ENCODE results near the gene LRRC49. TPM values are rescaled to one million over a fixed set of nuclear protein-coding genes. Genes with fewer than 3 reads are reported as not detected.

The LRRC49 gene
- total and polyA plus RNA-seq, 12 donors: 9.7 to 149 (median 67.3) TPM

DNA sequence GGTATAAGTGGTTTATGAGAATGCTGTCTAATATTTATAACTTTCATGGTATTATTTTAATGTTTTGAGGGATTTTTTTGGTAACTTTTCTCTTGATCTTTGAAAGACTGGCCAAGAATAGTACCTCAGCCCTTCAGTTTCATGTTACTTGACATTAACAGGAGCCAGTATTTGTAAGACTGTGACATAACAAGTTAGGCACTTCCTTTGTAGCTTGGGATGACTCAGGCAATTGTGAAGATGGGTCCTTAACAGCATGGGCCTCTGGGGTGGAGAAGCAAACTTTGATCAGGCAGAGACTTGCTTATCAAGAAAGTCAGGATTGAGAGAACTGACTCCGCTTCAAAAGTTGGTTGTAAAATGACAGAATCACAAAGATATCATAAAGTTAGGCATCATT lies 9.5 kb downstream of the LRRC49 start:
- no peak for ATAC-seq
- DNase-seq: no peak
- no peaks in the 10 kb centered on the region for H3K27me3 ChIP-seq
- no peaks in the 10 kb centered on the region for H3K4me1 ChIP-seq
- no peak overlapping the region for H3K27ac ChIP-seq
- no peak overlapping the region for H3K4me3 ChIP-seq
- WGBS, 2 donors: 93 to 96% methylated on average over 1 of the region's 1 CpG
- H3K9me3 ChIP-seq: peaks cover 0 to under 1% (median 0%) of the 10 kb centered on the region in 11 donors
- H3K36me3 ChIP-seq: peaks cover 0 to 77% (median 0%) of the 10 kb centered on the region in 9 donors
- intact Hi-C loops (cut with DNase I): loop anchor here in 2 of 10 donors (5.0 kb wide), 2 partner anchors 200 to 295 kb away; no protein-coding TSS in a partner anchor
- TF ChIP-seq, protein P1, sequence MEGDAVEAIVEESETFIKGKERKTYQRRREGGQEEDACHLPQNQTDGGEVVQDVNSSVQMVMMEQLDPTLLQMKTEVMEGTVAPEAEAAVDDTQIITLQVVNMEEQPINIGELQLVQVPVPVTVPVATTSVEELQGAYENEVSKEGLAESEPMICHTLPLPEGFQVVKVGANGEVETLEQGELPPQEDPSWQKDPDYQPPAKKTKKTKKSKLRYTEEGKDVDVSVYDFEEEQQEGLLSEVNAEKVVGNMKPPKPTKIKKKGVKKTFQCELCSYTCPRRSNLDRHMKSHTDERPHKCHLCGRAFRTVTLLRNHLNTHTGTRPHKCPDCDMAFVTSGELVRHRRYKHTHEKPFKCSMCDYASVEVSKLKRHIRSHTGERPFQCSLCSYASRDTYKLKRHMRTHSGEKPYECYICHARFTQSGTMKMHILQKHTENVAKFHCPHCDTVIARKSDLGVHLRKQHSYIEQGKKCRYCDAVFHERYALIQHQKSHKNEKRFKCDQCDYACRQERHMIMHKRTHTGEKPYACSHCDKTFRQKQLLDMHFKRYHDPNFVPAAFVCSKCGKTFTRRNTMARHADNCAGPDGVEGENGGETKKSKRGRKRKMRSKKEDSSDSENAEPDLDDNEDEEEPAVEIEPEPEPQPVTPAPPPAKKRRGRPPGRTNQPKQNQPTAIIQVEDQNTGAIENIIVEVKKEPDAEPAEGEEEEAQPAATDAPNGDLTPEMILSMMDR (IDR thresholded peaks at IDR 0.05): no peak

DNA sequence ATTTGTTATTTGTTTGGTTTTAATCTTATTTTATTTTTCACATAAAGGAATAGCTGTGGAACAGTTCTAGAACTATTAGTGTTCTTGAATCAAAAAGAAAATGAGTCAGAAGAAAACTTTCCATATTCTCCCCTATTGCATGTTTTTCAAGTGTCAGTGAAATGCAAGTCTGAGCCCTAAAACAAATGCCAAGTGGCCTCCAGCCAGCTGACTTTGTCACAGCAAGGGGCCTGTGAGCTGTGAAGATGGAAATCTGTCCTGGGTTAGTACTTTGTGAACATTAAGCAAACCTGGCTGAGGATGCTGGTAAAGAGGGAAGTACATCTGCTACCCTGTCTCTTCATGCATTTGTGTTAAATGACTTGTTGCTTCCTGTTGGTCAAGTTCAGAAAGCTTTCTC lies 14.2 kb downstream of the LRRC49 start:
- H3K36me3 ChIP-seq: peaks cover 0 to 69% (median 12%) of the 10 kb centered on the region in 9 donors
- TF ChIP-seq, protein P1 (IDR thresholded peaks at IDR 0.05): no peak
- H3K27ac ChIP-seq: no peak overlapping the region
- ATAC-seq (no peak), DNase-seq (no peak)
- H3K4me3 ChIP-seq: no peak overlapping the region
- H3K27me3 ChIP-seq: no peaks in the 10 kb centered on the region
- H3K4me1 ChIP-seq: peaks cover 0 to 9% (median 0%) of the 10 kb centered on the region in 9 donors
- peaks cover 0 to 18% (median 10%) of the 10 kb centered on the region in 11 donors for H3K9me3 ChIP-seq
- intact Hi-C loops (cut with DNase I): no loop called here

DNA sequence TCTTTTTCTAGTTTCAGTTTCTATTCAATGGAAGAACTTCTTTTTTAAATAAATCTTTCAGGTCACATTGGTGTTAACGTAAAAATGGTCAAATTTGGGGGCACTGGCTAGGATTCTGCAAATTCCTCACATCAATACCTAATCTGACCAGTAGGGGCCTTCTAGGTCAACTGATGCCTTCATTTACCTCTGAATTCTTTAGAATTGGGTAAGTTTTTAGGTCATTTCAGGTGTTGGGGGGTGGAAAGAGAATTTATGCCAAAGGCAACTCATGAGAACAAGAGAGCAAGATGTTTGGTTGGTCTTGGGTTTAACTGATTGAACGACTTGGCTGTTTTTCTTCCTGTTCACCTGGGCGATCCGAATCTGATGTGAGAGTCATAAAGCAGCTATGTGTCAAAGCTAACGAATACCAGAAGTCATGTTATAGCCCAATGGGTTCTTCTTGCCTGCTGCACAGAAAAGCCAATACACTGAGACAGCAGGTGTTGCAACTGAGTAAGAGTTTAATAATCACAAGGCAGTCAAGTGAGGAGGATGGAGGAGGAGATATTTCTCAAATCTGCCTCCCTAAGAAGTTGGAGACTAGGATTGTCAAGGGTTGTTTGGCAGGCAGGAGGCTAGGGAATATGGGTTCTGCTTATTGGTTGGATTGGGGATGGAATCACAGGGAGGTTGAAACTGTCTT lies 15.3 kb downstream of the LRRC49 start:
- TF ChIP-seq, protein P1 (IDR thresholded peaks at IDR 0.05): peak in 2 of 9 donors; percentile 13 to 22
- intact Hi-C loops (cut with DNase I): no loop called here
- Histone ChIP-seq H3K4me1 (peaks cover 0 to 9% (median 0%) of the 10 kb centered on the region in 9 donors), H3K4me3 (no peak overlapping the region), H3K27ac (no peak overlapping the region), H3K9me3 (peaks cover 0 to 18% (median 10%) of the 10 kb centered on the region in 11 donors), H3K36me3 (peaks cover 0 to 68% (median 12%) of the 10 kb centered on the region in 9 donors), H3K27me3 (no peaks in the 10 kb centered on the region)
- DNase-seq: no peak
- no peak for ATAC-seq
- 96 to 97% methylated on average over 5 of the region's 5 CpGs for WGBS, 2 donors

DNA sequence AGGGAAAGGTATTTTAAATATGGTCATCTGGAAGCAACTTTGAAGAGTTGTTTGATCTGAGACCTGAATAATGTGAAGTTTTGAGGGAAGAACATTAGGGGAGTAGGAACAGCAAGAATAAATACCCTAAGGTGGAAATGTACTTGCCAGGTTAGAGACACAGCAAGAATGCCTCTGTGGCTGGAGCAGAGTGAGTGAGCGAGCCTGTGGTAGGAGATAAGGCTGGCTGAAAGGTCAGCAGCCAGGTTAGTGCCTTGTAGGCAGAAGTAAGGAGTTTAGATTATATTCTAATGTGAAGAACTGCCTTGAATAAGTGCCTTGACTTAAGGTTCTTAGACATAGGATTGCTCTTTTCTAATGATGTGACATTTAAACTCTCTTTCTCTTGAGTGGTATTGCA lies 18.3 kb downstream of the LRRC49 start:
- peaks cover 0 to 18% (median 10%) of the 10 kb centered on the region in 11 donors for H3K9me3 ChIP-seq
- peaks cover 0 to 59% (median 12%) of the 10 kb centered on the region in 9 donors for H3K36me3 ChIP-seq
- no peaks in the 10 kb centered on the region for H3K27me3 ChIP-seq
- peak in 3 of 8 donors; percentile 44 to 73 (median 63) for ATAC-seq
- H3K4me3 ChIP-seq: no peak overlapping the region
- intact Hi-C loops (cut with DNase I): no loop called here
- H3K4me1 ChIP-seq: peaks cover 0 to 9% (median 0%) of the 10 kb centered on the region in 9 donors
- 62 to 69% methylated on average over 1 of the region's 1 CpG for WGBS, 2 donors
- H3K27ac ChIP-seq: no peak overlapping the region
- TF ChIP-seq, protein P1 (IDR thresholded peaks at IDR 0.05): no peak
- DNase-seq: no peak
